Neural cell (in vitro differentiated cells): ENCODE measurements around the gene TARBP2.

Source experiments
- CTCF ChIP-seq: fragments of 450-650 bp; IDR thresholded peaks from 2 replicates; pipeline ENCODE4 v1.5.1; 2014; ENCODE audit warnings: antibody characterized with exemption, mild to moderate bottlenecking, moderate library complexity; ENCODE audit not compliant: poor library complexity, severe bottlenecking
- EP300 ChIP-seq: fragments of 450-650 bp; conservative IDR thresholded peaks from 2 replicates; pipeline ENCODE4 v1.6.1; 2014; ENCODE audit warnings: antibody characterized with exemption, mild to moderate bottlenecking, moderate library complexity; ENCODE audit not compliant: poor library complexity, severe bottlenecking
- EZH2 ChIP-seq: fragments of 200-600, 300-800 bp; shearing (Covaris generic), sonication (generic); IDR thresholded peaks from 2 replicates; pipeline ENCODE4 v1.6.1; 2014; ENCODE audit warnings: antibody characterized with exemption, low read length, borderline replicate concordance, mild to moderate bottlenecking; ENCODE audit not compliant: insufficient read depth, poor library complexity, severe bottlenecking
- MXI1 ChIP-seq: fragments of 450-650 bp; conservative IDR thresholded peaks from 2 replicates; pipeline ENCODE4 v1.6.1; 2014; ENCODE audit warnings: antibody characterized with exemption, mild to moderate bottlenecking; ENCODE audit not compliant: poor library complexity, severe bottlenecking
- POLR2AphosphoS5 ChIP-seq: IDR thresholded peaks from 2 replicates; pipeline ENCODE4 v1.6.1; 2012
- RAD21 ChIP-seq: fragments of 450-650 bp; conservative IDR thresholded peaks from 2 replicates; pipeline ENCODE4 v1.6.1; 2014; ENCODE audit warnings: antibody characterized with exemption, mild to moderate bottlenecking, moderate library complexity
- SMC3 ChIP-seq: fragments of 450-650 bp; conservative IDR thresholded peaks from 2 replicates; pipeline ENCODE4 v1.6.1; 2014; ENCODE audit warnings: antibody characterized with exemption, mild to moderate bottlenecking, moderate library complexity; ENCODE audit not compliant: poor library complexity
- TF ChIP-seq, protein P1 (sequence below): IDR thresholded peaks from 2 replicates; pipeline ENCODE4 v1.6.1; 2012; ENCODE audit warnings: borderline replicate concordance

- no peak for TF ChIP-seq RAD21
- no peak for TF ChIP-seq CTCF
- no peak for TF ChIP-seq EP300
- TF ChIP-seq, protein P1, sequence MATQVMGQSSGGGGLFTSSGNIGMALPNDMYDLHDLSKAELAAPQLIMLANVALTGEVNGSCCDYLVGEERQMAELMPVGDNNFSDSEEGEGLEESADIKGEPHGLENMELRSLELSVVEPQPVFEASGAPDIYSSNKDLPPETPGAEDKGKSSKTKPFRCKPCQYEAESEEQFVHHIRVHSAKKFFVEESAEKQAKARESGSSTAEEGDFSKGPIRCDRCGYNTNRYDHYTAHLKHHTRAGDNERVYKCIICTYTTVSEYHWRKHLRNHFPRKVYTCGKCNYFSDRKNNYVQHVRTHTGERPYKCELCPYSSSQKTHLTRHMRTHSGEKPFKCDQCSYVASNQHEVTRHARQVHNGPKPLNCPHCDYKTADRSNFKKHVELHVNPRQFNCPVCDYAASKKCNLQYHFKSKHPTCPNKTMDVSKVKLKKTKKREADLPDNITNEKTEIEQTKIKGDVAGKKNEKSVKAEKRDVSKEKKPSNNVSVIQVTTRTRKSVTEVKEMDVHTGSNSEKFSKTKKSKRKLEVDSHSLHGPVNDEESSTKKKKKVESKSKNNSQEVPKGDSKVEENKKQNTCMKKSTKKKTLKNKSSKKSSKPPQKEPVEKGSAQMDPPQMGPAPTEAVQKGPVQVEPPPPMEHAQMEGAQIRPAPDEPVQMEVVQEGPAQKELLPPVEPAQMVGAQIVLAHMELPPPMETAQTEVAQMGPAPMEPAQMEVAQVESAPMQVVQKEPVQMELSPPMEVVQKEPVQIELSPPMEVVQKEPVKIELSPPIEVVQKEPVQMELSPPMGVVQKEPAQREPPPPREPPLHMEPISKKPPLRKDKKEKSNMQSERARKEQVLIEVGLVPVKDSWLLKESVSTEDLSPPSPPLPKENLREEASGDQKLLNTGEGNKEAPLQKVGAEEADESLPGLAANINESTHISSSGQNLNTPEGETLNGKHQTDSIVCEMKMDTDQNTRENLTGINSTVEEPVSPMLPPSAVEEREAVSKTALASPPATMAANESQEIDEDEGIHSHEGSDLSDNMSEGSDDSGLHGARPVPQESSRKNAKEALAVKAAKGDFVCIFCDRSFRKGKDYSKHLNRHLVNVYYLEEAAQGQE = no peak
- TF ChIP-seq EZH2 = no peak
- TF ChIP-seq POLR2AphosphoS5 = no peak
- no peak for TF ChIP-seq MXI1
- no peak for TF ChIP-seq SMC3
Measured at GRCh38 chr12:53538209-53538689, 37.2 kb downstream of the TARBP2 start.
